MCF 10A (cell line): ENCODE results near the gene LGALS7B. TPM values are rescaled to one million over a fixed set of nuclear protein-coding genes. Genes with fewer than 3 reads are reported as not detected.
"Not testable (repeated sequence)": the region's sequence is repeated elsewhere in the genome, so short reads cannot be mapped to it uniquely, and the experiment has no call there.

Source experiments
- BruUV-seq: library from RNA; stranded (reverse); fragments of 400-500 nt; replicated peaks from 2 replicates; lab custom pipeline; 2021; lab: Mats Ljungman, UMichigan
- CTCF ChIA-PET: fragments of 300-600 bp; sonication (Branson Sonifier 250); formaldehyde crosslinking; extraction: SDS; loops from one replicate; lab custom pipeline; 2021; ENCODE audit warnings: antibody characterized with exemption, inconsistent platforms; lab: Yijun Ruan, JAX
- POLR2A ChIA-PET: fragments of 300-600, 350-650 bp; sonication (Branson Sonifier 250); formaldehyde crosslinking; extraction: SDS; loops from one replicate; lab custom pipeline; 2020; ENCODE audit warnings: antibody characterized with exemption, inconsistent platforms; lab: Yijun Ruan, JAX
- DNase-seq: peaks from one replicate; pipeline ENCODE4 v3.0.0-alpha.2; 2018; ENCODE audit not compliant: unreplicated experiment
- H3K27ac Mint-ChIP-seq: one replicate; pipeline ENCODE4 v1.8.0; 2022; ENCODE audit warnings: mild to moderate bottlenecking, low read depth, mixed read lengths; ENCODE audit not compliant: unreplicated experiment
- H3K27me3 Mint-ChIP-seq: one replicate; pipeline ENCODE4 v1.8.0; 2022; ENCODE audit warnings: mixed read lengths; ENCODE audit not compliant: insufficient read depth, unreplicated experiment
- H3K36me3 Mint-ChIP-seq: one replicate; pipeline ENCODE4 v1.8.0; 2022; ENCODE audit warnings: mild to moderate bottlenecking, moderate library complexity, mixed read lengths; ENCODE audit not compliant: insufficient read depth, unreplicated experiment
- H3K4me1 Mint-ChIP-seq: one replicate; pipeline ENCODE4 v1.8.0; 2022; ENCODE audit warnings: mixed read lengths; ENCODE audit not compliant: insufficient read depth, unreplicated experiment
- H3K4me3 Mint-ChIP-seq: one replicate; pipeline ENCODE4 v1.8.0; 2022; ENCODE audit warnings: mild to moderate bottlenecking, moderate library complexity, mixed read lengths; ENCODE audit not compliant: unreplicated experiment
- H3K9me3 Mint-ChIP-seq: one replicate; pipeline ENCODE4 v1.8.0; 2022; ENCODE audit warnings: mixed read lengths; ENCODE audit not compliant: unreplicated experiment
- CTCF ChIP-seq: fragments of 200-600 bp; IDR thresholded peaks from one replicate; pipeline ENCODE4 v1.8.0; 2022; ENCODE audit warnings: antibody characterized with exemption, mild to moderate bottlenecking; ENCODE audit not compliant: unreplicated experiment
- intact Hi-C: fragments of 100-400 bp; cut with micrococcal nuclease; formaldehyde crosslinking; loops from 2 replicates; pipeline ENCODE4 v1.14.1; 2022
- total RNA-seq: library from RNA; stranded (reverse); gene quantifications from 2 replicates; pipeline ENCODE4 v1.2.3, GENCODE V29; 2022

LGALS7B gene
- total RNA-seq, 1 experiment from 2014 or later: 2.6 TPM

GRCh38 chr19:38826856-38827551 lies 38.0 kb downstream of the LGALS7B start:
- TF ChIP-seq CTCF: no peak
- no peaks in the 10 kb centered on the region for H3K27me3 Mint-ChIP-seq
- H3K36me3 Mint-ChIP-seq: peaks cover 61% of the 10 kb centered on the region
- POLR2A ChIA-PET: interaction anchor here (0.5 kb wide), 2 partner anchors 11 to 17 kb away, joined by 3 to 5 read pairs; no protein-coding TSS in a partner anchor
- BruUV-seq: no TSS peak
- peaks cover 5% of the 10 kb centered on the region for H3K9me3 Mint-ChIP-seq
- CTCF ChIA-PET: interaction anchor here (1.4 kb wide), 1 partner anchor 12 kb away, joined by 6 read pairs; no protein-coding TSS in a partner anchor
- H3K4me1 Mint-ChIP-seq: peaks cover 13% of the 10 kb centered on the region
- intact Hi-C loops: no loop called here
- H3K4me3 Mint-ChIP-seq: no peak overlapping the region
- H3K27ac Mint-ChIP-seq: no peak overlapping the region
- no peak for DNase-seq

- H3K4me3 Mint-ChIP-seq, H3K27me3 Mint-ChIP-seq, H3K9me3 Mint-ChIP-seq, BruUV-seq, H3K27ac Mint-ChIP-seq, intact Hi-C loops: not testable (repeated sequence)
- ChIA-PET CTCF (interaction anchor here (0.6 to 0.7 kb wide), 2 partner anchors 66 to 133 kb away, joined by 3 to 5 read pairs; no protein-coding TSS in a partner anchor), POLR2A (interaction anchor here (0.9 to 1.5 kb wide), 3 partner anchors 8 to 20 kb away, joined by 3 to 7 read pairs (median 4); no protein-coding TSS in a partner anchor)
- Mint-ChIP-seq H3K36me3 (peaks cover 53% of the 10 kb centered on the region), H3K4me1 (peaks cover 17% of the 10 kb centered on the region)
- peak; percentile 84 for DNase-seq
These were observed 40.2 kb downstream of the LGALS7B start for GRCh38 chr19:38829203-38829602.

GRCh38 chr19:38830039-38830733 lies 41.2 kb downstream of the LGALS7B start:
- CTCF ChIA-PET: interaction anchor here (0.6 to 0.8 kb wide), 3 partner anchors 21 to 194 kb away, joined by 3 read pairs; no protein-coding TSS in a partner anchor
- TF ChIP-seq CTCF: no peak
- BruUV-seq: no TSS peak
- H3K4me1 Mint-ChIP-seq: peaks cover 17% of the 10 kb centered on the region
- H3K27ac Mint-ChIP-seq: no peak overlapping the region
- intact Hi-C loops: loop anchor here (2.0 to 5.0 kb wide), 3 partner anchors 33 to 273 kb away; no protein-coding TSS in a partner anchor
- peak; percentile 42 for DNase-seq
- POLR2A ChIA-PET: interaction anchor here (0.9 to 2.7 kb wide), 6 partner anchors 8 to 182 kb away, joined by 3 to 31 read pairs (median 4); partner anchors contain the start of gene ACTN4
- no peaks in the 10 kb centered on the region for H3K27me3 Mint-ChIP-seq
- peak overlapping the region; percentile 77 for H3K4me3 Mint-ChIP-seq
- H3K9me3 Mint-ChIP-seq: no peaks in the 10 kb centered on the region
- H3K36me3 Mint-ChIP-seq: peaks cover 44% of the 10 kb centered on the region

GRCh38 chr19:38831142-38831605 lies 42.2 kb downstream of the LGALS7B start:
- H3K27ac Mint-ChIP-seq: peak overlapping the region; percentile 82
- peak overlapping the region; percentile 77 for H3K4me3 Mint-ChIP-seq
- no peak for TF ChIP-seq CTCF
- no peaks in the 10 kb centered on the region for H3K27me3 Mint-ChIP-seq
- intact Hi-C loops: loop anchor here (1.0 to 5.0 kb wide), 4 partner anchors 34 to 274 kb away; no protein-coding TSS in a partner anchor
- peaks cover 53% of the 10 kb centered on the region for H3K36me3 Mint-ChIP-seq
- CTCF ChIA-PET: interaction anchor here (0.7 kb wide), 1 partner anchor 143 kb away, joined by 3 read pairs; no protein-coding TSS in a partner anchor
- TSS peak; percentile 50 for BruUV-seq
- POLR2A ChIA-PET: interaction anchor here (0.9 to 2.7 kb wide), 17 partner anchors 9 to 457 kb away, joined by 3 to 31 read pairs (median 6); partner anchors contain the start of genes ACTN4, FAM98C, NFKBIB and PSMD8
- H3K9me3 Mint-ChIP-seq: no peaks in the 10 kb centered on the region
- DNase-seq: peak; percentile 73
- peaks cover 17% of the 10 kb centered on the region for H3K4me1 Mint-ChIP-seq
